ENCODE measurements around the gene UNC45B.
"Not testable (repeated sequence)": the region's sequence is repeated elsewhere in the genome, so short reads cannot be mapped to it uniquely, and the experiment has no call there.

The UNC45B gene
- 1.5 to 2.1 (median 1.7) reads per million in 3 donors for total RNA-seq

DNA sequence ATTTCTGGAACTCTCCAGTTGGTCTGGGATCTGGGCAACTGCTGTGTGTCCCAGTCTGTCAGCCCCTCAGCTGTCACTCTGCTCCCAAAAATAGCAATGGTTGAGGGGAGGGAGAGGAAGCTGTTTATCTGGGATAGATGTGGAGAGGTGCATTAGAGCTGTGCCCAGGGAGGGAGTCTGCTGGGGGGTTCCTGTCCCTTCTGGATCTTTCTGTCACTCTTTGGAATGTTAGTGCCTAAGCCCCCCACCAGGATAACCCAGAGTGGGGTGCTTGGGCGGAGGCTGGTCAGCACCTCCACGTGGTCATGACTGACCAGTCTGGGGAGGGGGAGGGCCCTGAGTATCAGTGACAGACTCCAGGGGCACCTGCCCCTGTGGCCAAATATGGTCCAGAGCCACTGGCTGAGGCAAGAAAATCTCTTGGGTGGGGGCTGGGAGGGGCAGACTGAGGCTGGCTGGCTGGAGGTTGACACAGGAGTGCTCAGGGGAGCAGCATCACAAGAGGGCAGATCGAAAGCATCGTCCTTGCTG is at the start of gene UNC45B:
Gene UNC45B (plus strand): TSS at position 443 of the 531 bp plus-strand sequence. CDS start 447 bp downstream, outside the sequence.
- no peak for DNase-seq

DNA sequence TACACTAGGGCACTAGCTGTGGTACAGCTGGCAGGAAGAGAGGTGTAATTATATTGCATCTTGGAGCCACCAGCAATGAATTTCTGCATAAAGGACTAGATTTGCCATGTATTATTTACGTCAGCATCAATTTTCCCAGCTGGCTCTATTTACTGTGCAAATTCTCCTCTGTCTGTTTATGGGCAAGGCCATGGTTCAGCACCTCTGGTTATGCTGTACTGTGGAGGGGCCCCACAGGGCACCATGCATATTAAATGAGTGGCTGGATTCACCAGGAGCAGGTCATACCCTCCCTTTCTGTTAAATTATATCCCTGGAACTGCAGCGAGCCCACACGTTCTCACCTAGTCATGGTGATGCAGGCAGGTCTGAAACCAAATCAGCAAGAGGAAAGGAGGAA is 47.7 kb upstream of the UNC45B start:
- Histone ChIP-seq H3K4me1 (ENCODE audit: control insufficient read depth, insufficient read depth, low read length, poor library complexity, severe bottlenecking) (no peaks in the 10 kb centered on the region), H3K4me3 (ENCODE audit: insufficient read depth, low read depth, low read length, poor library complexity, severe bottlenecking) (no peak overlapping the region), H3K36me3 (ENCODE audit: control insufficient read depth, insufficient read depth, low read length) (peaks cover 29% of the 10 kb centered on the region), H3K27me3 (replicated peaks; ENCODE audit: control insufficient read depth, insufficient read depth, low read length, poor library complexity, severe bottlenecking) (no peaks in the 10 kb centered on the region), H3K27ac (ENCODE audit: insufficient read depth, low read length, poor library complexity, severe bottlenecking) (no peak overlapping the region), H3K9me3 (ENCODE audit: control insufficient read depth, low read length) (no peaks in the 10 kb centered on the region)
- DNase-seq: no peak

More for the DNA sequence above, at the start of gene UNC45B:
- Histone ChIP-seq H3K27me3 (replicated peaks; ENCODE audit: control insufficient read depth, insufficient read depth, low read length, poor library complexity, severe bottlenecking) (no peaks in the 10 kb centered on the region), H3K4me1 (ENCODE audit: control insufficient read depth, insufficient read depth, low read length, poor library complexity, severe bottlenecking) (no peaks in the 10 kb centered on the region), H3K4me3 (ENCODE audit: insufficient read depth, low read depth, low read length, poor library complexity, severe bottlenecking) (no peak within 1 kb of the TSS), H3K36me3 (ENCODE audit: control insufficient read depth, insufficient read depth, low read length) (no peaks in the 10 kb centered on the region), H3K9me3 (ENCODE audit: control insufficient read depth, low read length) (no peaks in the 10 kb centered on the region), H3K27ac (ENCODE audit: insufficient read depth, low read length, poor library complexity, severe bottlenecking) (no peak within 1 kb of the TSS)

DNA sequence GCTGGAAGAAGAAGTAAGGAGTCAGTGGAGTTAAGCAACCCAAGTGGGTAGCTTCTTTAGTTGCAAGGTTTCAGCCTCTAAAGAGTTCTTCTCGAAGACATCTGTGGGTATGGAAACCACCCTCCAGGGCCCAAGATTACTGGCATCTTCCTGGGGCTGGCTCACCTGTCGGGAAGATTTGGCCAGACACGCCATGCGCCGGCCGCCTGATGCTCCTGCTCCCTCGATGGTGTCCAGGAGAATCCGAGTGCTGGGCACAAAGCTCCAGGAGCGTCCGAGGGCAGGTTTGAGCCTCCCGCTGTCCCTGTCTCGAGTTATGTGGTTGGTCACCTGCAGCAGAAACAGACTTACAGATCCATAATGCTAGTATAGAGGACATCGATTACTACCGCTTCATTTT is 46.6 kb upstream of the UNC45B start:
- H3K9me3 ChIP-seq (ENCODE audit: control insufficient read depth, low read length): no peaks in the 10 kb centered on the region
- no peaks in the 10 kb centered on the region for H3K27me3 ChIP-seq (replicated peaks; ENCODE audit: control insufficient read depth, insufficient read depth, low read length, poor library complexity, severe bottlenecking)
- H3K4me3 ChIP-seq (ENCODE audit: insufficient read depth, low read depth, low read length, poor library complexity, severe bottlenecking): no peak overlapping the region
- peaks cover 34% of the 10 kb centered on the region for H3K36me3 ChIP-seq (ENCODE audit: control insufficient read depth, insufficient read depth, low read length)
- no peaks in the 10 kb centered on the region for H3K4me1 ChIP-seq (ENCODE audit: control insufficient read depth, insufficient read depth, low read length, poor library complexity, severe bottlenecking)
- H3K27ac ChIP-seq (ENCODE audit: insufficient read depth, low read length, poor library complexity, severe bottlenecking): no peak overlapping the region
- no peak for DNase-seq

DNA sequence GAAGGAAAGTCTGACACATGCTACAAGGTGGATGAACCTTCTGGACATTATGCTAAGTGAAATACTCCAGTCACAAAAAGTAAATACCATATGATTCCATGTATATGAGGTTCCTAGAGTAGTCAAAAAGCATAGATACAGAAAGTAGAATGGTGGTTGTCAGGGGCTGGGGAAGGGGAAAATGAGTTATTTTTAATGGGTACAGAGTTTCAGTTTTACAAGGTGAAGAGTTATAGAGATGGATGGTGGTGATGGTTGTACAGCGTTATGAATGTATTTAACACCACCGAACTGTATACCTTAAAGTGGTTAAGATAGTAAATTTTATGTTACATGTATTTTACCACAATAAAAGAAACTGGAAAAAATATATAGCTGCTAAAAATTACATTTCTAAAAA is 45.9 kb upstream of the UNC45B start:
- Histone ChIP-seq H3K4me3 (ENCODE audit: insufficient read depth, low read depth, low read length, poor library complexity, severe bottlenecking) (no peak overlapping the region), H3K27ac (ENCODE audit: insufficient read depth, low read length, poor library complexity, severe bottlenecking) (no peak overlapping the region), H3K4me1 (ENCODE audit: control insufficient read depth, insufficient read depth, low read length, poor library complexity, severe bottlenecking) (no peaks in the 10 kb centered on the region), H3K36me3 (ENCODE audit: control insufficient read depth, insufficient read depth, low read length) (peaks cover 41% of the 10 kb centered on the region), H3K27me3 (replicated peaks; ENCODE audit: control insufficient read depth, insufficient read depth, low read length, poor library complexity, severe bottlenecking) (no peaks in the 10 kb centered on the region), H3K9me3 (ENCODE audit: control insufficient read depth, low read length) (no peaks in the 10 kb centered on the region)
- no peak for DNase-seq

DNA sequence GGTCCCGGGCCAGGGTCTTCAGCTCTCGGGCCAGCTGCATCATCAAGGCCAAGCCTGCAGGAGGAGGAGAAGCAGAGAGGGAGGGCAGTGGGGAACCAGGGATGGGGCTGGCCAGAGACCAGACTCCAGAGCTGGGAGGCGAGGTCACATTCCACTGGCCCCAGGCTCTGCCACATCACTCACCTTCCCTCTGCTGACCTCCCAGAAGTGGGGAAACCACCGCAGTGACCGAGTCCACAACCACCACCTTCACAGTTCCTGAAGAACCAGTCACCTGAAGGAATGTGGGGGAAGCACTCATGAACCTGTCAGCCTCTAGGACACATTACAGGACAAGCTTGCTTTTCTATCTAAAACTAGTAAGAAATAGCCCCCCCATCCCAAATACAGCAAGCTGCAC is 44.3 kb upstream of the UNC45B start:
- H3K9me3 ChIP-seq (ENCODE audit: control insufficient read depth, low read length): no peaks in the 10 kb centered on the region
- no peaks in the 10 kb centered on the region for H3K4me1 ChIP-seq (ENCODE audit: control insufficient read depth, insufficient read depth, low read length, poor library complexity, severe bottlenecking)
- H3K4me3 ChIP-seq (ENCODE audit: insufficient read depth, low read depth, low read length, poor library complexity, severe bottlenecking): no peak overlapping the region
- no peaks in the 10 kb centered on the region for H3K27me3 ChIP-seq (replicated peaks; ENCODE audit: control insufficient read depth, insufficient read depth, low read length, poor library complexity, severe bottlenecking)
- no peak overlapping the region for H3K27ac ChIP-seq (ENCODE audit: insufficient read depth, low read length, poor library complexity, severe bottlenecking)
- no peak for DNase-seq
- peaks cover 40% of the 10 kb centered on the region for H3K36me3 ChIP-seq (ENCODE audit: control insufficient read depth, insufficient read depth, low read length)

- Histone ChIP-seq H3K4me3 (ENCODE audit: insufficient read depth, low read depth, low read length, poor library complexity, severe bottlenecking) (no peak overlapping the region), H3K27ac (ENCODE audit: insufficient read depth, low read length, poor library complexity, severe bottlenecking) (no peak overlapping the region), H3K9me3 (ENCODE audit: control insufficient read depth, low read length) (no peaks in the 10 kb centered on the region), H3K4me1 (ENCODE audit: control insufficient read depth, insufficient read depth, low read length, poor library complexity, severe bottlenecking) (no peaks in the 10 kb centered on the region), H3K36me3 (ENCODE audit: control insufficient read depth, insufficient read depth, low read length) (peaks cover 33% of the 10 kb centered on the region), H3K27me3 (replicated peaks; ENCODE audit: control insufficient read depth, insufficient read depth, low read length, poor library complexity, severe bottlenecking) (no peaks in the 10 kb centered on the region)
- DNase-seq: no peak
Observed at GRCh38 chr17:35104844-35105450, 42.7 kb upstream of the UNC45B start.

DNA sequence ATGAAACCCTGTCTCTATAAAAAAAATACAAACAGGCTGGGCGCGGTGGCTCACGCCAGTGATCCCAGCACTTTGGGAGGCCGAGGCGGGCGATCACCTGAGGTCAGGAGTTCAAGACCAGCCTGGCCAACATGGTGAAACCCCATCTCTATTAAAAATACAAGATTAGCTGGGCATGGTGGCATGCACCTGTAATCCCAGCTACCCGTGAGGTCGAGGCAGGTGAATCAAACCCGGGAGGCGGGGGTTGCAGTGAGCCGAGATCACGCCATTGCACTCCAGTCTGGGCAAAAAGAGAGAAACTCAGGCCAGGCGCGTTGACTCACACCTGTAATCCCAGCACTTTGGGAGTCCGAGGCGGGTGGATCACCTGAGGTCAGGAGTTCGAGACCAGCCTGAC is 36.8 kb upstream of the UNC45B start:
- not testable (repeated sequence) for H3K27ac ChIP-seq (ENCODE audit: insufficient read depth, low read length, poor library complexity, severe bottlenecking); DNase-seq; H3K4me3 ChIP-seq (ENCODE audit: insufficient read depth, low read depth, low read length, poor library complexity, severe bottlenecking); H3K4me1 ChIP-seq (ENCODE audit: control insufficient read depth, insufficient read depth, low read length, poor library complexity, severe bottlenecking); H3K27me3 ChIP-seq (replicated peaks; ENCODE audit: control insufficient read depth, insufficient read depth, low read length, poor library complexity, severe bottlenecking); H3K9me3 ChIP-seq (ENCODE audit: control insufficient read depth, low read length)
- H3K36me3 ChIP-seq (ENCODE audit: control insufficient read depth, insufficient read depth, low read length): peaks cover 11% of the 10 kb centered on the region

DNA sequence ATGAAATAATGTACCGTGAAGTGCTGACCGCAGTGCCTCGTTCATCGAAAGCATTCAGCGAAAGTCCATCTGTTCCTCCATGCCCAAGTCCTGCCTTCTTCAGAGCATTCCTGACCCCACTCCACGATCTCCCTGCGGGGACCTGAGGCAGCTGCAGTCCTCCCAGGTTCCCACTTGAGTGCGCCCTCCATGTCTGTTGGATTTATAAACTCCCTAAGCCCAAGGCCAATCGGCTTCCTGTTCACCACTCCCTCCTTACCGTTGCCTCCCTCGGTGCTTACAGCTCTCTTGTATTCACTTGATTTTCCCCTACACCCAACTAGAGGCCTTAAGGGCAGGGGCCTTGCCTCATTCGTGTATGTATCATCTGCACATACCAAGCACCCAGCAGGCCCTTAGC is 30.8 kb upstream of the UNC45B start:
- H3K27me3 ChIP-seq (replicated peaks; ENCODE audit: control insufficient read depth, insufficient read depth, low read length, poor library complexity, severe bottlenecking): no peaks in the 10 kb centered on the region
- H3K9me3 ChIP-seq (ENCODE audit: control insufficient read depth, low read length): no peaks in the 10 kb centered on the region
- H3K4me1 ChIP-seq (ENCODE audit: control insufficient read depth, insufficient read depth, low read length, poor library complexity, severe bottlenecking): peaks cover 8% of the 10 kb centered on the region
- no peaks in the 10 kb centered on the region for H3K36me3 ChIP-seq (ENCODE audit: control insufficient read depth, insufficient read depth, low read length)
- no peak overlapping the region for H3K27ac ChIP-seq (ENCODE audit: insufficient read depth, low read length, poor library complexity, severe bottlenecking)
- DNase-seq: no peak
- no peak overlapping the region for H3K4me3 ChIP-seq (ENCODE audit: insufficient read depth, low read depth, low read length, poor library complexity, severe bottlenecking)

DNA sequence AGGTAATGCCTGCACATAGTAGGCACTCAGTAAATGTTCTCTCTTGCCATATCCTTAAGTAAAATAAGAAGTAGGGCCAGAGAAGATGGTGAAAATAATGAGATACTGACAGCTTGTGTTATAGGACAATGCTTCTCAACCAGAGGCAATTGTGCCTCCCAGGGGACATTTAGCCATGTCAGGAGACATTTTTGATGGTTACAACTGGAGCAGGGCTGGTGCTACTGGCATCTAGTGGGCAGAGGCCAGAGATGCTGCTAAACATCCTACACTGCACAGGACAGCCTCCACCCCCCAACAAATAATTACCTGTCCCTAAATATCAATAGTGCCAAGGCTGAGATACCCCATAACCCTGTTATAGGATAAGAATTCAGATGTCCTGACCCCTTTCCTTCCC is 29.6 kb upstream of the UNC45B start:
- peak in 1 of 3 donors; percentile 4 for DNase-seq
- H3K9me3 ChIP-seq (ENCODE audit: control insufficient read depth, low read length): no peaks in the 10 kb centered on the region
- peaks cover 8% of the 10 kb centered on the region for H3K4me1 ChIP-seq (ENCODE audit: control insufficient read depth, insufficient read depth, low read length, poor library complexity, severe bottlenecking)
- H3K4me3 ChIP-seq (ENCODE audit: insufficient read depth, low read depth, low read length, poor library complexity, severe bottlenecking): no peak overlapping the region
- H3K27ac ChIP-seq (ENCODE audit: insufficient read depth, low read length, poor library complexity, severe bottlenecking): no peak overlapping the region
- H3K27me3 ChIP-seq (replicated peaks; ENCODE audit: control insufficient read depth, insufficient read depth, low read length, poor library complexity, severe bottlenecking): no peaks in the 10 kb centered on the region
- H3K36me3 ChIP-seq (ENCODE audit: control insufficient read depth, insufficient read depth, low read length): no peaks in the 10 kb centered on the region

- peaks cover 8% of the 10 kb centered on the region for H3K4me1 ChIP-seq (ENCODE audit: control insufficient read depth, insufficient read depth, low read length, poor library complexity, severe bottlenecking)
- peak within 1 kb of the TSS; percentile 72 for H3K27ac ChIP-seq (ENCODE audit: insufficient read depth, low read length, poor library complexity, severe bottlenecking)
- no peaks in the 10 kb centered on the region for H3K27me3 ChIP-seq (replicated peaks; ENCODE audit: control insufficient read depth, insufficient read depth, low read length, poor library complexity, severe bottlenecking)
- peak within 1 kb of the TSS; percentile 76 for H3K4me3 ChIP-seq (ENCODE audit: insufficient read depth, low read depth, low read length, poor library complexity, severe bottlenecking)
- H3K9me3 ChIP-seq (ENCODE audit: control insufficient read depth, low read length): no peaks in the 10 kb centered on the region
- no peaks in the 10 kb centered on the region for H3K36me3 ChIP-seq (ENCODE audit: control insufficient read depth, insufficient read depth, low read length)
- peak; percentile 61 to 71 (median 64) for DNase-seq
Observed at GRCh38 chr17:35119370-35120165, 28.0 kb upstream of the UNC45B start, which contains the start of gene RAD51D. RAD51D (minus strand) TSS chr17:35119860; CDS start chr17:35119613, 247 bp downstream.
